ENCODE results near the gene PPP2R5A.
"Not testable (repeated sequence)": the region's sequence is repeated elsewhere in the genome, so short reads cannot be mapped to it uniquely, and the experiment has no call there.

PPP2R5A gene

DNA sequence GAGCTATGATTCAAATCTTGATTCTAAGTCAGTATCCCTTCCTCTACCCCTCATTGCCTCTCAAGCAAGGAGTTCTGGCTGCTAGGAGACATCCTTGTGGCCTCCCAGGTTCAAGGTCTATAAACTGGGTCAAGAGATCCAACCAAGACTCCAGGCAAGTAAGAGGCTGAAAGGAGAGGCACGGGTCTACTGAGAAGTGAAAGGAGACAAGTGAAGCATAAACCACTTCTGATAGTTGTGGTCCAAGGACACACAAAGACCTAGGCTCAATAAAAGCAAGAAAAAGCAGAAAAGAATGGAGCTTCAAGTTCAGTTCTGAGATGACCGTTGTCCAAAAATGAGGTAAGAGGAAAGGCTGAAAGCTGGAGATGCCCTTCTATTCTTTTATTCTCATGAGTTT is 17.8 kb upstream of the PPP2R5A start:
- DNase-seq (ENCODE audit: low read depth), result no peak

- DNase-seq (ENCODE audit: low read depth), result no peak
Observed at GRCh38 chr1:212269306-212269705, 15.9 kb upstream of the PPP2R5A start.

DNA sequence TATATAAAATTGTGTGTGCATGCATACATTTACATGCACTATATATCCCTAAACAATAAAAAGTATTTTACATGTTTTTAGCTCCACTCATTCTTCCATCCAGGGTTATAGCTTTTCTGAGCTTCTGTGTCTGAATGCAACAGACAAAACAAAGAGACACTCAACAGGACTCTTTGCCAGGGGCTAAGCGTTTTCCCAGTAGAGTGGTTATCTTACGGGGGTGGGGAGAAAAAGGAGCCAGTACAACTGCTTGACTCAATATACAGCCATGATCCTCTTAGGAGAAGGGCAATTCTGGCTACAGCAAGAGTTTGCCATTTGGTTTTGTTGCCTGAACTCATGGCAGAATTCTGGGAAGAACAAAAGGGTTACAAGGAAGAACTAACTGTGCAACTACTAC is 14.6 kb upstream of the PPP2R5A start:
- no peak for DNase-seq (ENCODE audit: low read depth)

DNA sequence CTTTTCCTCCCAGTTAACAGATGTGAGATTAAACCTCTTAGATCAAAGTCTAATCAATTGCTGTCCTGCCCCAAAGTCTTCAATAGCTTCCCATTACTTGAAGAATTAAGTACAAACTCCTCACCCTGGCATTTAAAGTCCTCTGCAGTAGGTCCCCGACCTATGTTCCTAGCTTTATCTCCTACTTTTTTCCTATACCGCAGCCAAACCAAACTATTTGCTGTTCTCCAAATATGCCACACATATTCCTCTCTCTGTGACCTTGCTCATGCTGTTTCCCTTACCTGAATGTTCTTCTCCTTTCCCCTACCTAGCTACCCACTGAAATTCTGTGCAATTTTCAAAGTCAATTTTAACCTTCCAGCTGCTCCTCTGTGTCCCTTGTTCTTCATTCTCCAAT is 14.0 kb upstream of the PPP2R5A start:
- no peak for DNase-seq (ENCODE audit: low read depth)

- no peak for DNase-seq (ENCODE audit: low read depth)
Observed at GRCh38 chr1:212271823-212272485, 13.3 kb upstream of the PPP2R5A start.

DNA sequence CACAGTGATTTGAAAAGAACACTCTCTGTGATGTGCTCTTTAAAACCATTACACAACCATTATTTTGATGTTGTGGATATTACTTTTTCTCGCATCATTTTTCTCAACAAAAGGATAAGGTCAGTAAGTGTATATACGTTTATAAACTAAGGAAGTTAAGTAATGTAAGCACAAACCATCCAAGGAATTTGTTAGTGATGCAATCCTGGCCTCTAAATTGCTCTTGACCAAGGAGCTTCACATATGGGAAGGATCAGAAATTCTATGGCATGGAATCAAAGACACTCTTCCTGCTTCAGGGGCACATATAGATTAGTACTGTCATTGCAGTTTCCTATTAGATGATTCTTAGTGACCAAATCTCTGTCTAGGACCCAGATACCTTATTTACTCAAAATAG is 3.6 kb upstream of the PPP2R5A start:
- DNase-seq (ENCODE audit: low read depth), result no peak

DNA sequence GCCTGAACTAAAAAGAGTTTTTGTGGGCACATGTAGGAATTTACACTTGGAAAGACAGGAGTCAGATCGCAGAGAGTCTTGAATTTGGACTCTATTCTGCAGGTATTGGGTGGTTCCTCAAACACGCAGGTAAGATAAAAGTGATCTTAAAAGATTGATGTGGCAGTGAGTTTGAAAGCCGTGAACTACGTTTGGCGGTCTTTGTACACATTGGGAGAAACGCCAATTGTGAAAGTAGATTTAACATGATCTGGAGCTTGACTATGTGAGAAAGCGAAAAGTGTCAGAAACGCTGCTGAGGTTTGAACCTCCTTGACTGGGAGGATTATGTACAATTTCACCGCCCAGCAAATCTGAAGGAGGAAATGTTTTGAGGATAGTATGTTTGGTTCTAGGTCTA is 1.5 kb upstream of the PPP2R5A start:
- DNase-seq (ENCODE audit: low read depth), result no peak

- no peak for DNase-seq (ENCODE audit: low read depth)
Observed at GRCh38 chr1:212284332-212284743, 872 bp upstream of the PPP2R5A start.

GRCh38 chr1:212285685-212286555 is 710 bp downstream of the PPP2R5A start:
- peak; percentile 57 for DNase-seq (ENCODE audit: low read depth)

- DNase-seq (ENCODE audit: low read depth), result no peak
Observed at GRCh38 chr1:212286556-212287131, 1.4 kb downstream of the PPP2R5A start.

GRCh38 chr1:212287261-212287895 is 2.2 kb downstream of the PPP2R5A start:
- DNase-seq (ENCODE audit: low read depth), result no peak

DNA sequence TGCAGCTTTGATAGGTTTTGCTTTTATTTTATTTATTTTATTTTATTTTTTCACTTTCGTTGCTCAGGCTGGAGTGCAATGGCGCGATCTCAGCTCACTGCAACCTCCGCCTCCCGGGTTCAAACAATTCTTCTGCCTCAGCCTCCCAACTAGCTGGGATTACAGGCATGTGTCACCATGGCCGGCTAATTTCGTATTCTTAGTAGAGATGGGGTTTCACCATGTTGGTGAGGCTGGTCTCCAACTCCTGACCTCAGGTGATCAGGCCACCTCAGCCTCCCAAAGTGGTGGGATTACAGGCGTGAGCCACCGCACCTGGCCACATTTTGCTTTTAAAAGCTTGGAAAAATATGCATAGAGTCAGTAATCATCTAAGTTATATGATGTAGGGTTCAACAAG is 2.8 kb downstream of the PPP2R5A start:
- DNase-seq (ENCODE audit: low read depth), result not testable (repeated sequence)

DNA sequence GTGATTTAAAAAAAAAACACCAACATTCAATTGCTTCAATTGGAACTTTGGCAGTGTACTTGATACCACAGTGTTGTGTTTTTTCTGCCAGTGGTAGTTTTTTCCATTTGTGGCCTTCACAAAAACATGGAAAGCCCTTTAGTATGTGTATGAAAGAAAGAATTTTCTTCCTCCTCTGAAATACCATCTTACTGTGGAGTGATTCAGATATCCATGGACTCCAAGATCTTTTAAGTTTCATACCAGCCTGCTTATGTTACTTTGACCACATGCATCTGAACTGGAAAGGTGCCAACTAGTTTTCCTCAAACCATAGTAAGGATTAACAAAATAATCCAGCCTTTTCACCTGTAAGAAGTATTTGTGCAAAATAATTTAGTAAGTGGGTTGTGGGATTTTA is 3.4 kb downstream of the PPP2R5A start:
- DNase-seq (ENCODE audit: low read depth), result no peak

GRCh38 chr1:212289262-212290077 is 4.3 kb downstream of the PPP2R5A start:
- DNase-seq (ENCODE audit: low read depth), result no peak

- no peak for DNase-seq (ENCODE audit: low read depth)
Observed at GRCh38 chr1:212290608-212291007, 5.4 kb downstream of the PPP2R5A start.

GRCh38 chr1:212291505-212292134 is 6.4 kb downstream of the PPP2R5A start:
- no peak for DNase-seq (ENCODE audit: low read depth)

DNA sequence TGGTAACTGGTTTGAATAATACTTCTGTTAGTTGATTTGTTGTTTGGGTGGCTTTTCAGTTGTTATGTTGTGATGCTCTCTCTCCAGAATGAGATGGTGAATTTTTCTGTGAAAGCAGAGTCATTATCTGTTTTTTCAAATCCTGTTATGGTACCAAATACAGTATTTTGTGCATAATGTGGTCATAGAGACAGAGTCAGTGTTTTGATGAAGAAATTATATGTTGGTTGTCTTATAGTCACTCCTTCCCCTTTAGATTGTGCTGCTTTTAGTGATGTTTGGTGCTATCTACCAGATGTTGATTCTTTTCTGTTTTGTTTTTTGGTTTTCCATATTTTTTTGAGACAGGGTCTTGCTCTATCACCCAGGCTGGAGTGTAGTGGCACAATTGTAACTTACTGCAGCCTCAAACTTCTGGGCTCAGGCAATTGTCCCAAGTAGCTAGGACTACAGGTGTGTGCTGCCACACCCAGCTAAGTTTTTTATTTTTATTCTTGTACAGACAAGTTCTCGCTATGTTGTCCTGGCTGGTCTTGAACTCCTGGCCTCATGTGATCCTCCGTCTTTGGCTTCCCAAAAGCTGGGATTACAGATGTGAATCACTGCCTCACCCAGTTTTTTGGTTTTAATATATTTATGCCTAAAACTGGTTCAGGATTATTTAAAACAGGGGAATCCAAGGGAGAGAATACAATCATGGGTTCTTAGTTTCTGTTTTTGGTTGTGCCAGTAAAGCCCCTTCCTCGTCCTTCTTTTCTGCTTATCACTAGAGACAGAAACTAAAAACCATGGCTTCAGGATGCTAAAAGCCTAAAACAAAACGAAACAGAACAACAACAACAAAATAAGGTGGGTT is 7.3 kb downstream of the PPP2R5A start:
- no peak for DNase-seq (ENCODE audit: low read depth)

DNA sequence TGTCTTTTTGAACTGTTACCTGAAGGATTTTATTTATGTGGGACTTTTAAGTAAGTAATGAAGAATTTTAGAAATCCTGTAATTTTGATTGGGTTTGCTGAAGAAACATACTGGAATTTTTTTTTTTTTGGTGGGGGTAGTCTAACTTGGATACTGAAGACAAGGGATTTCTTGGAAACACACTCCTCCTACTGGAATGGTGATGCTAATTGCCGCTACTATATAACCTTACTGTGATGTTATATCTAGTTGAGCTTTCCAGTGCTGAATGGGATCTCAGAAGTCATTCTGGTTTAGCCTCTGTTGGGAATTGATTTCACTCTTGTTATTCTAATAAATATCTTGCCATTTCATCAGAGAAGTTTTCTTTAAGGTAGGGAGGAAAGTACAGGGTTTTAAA is 8.4 kb downstream of the PPP2R5A start:
- DNase-seq (ENCODE audit: low read depth), result no peak

GRCh38 chr1:212294983-212295382 is 9.8 kb downstream of the PPP2R5A start:
- no peak for DNase-seq (ENCODE audit: low read depth)

GRCh38 chr1:212295579-212295978 is 10.4 kb downstream of the PPP2R5A start:
- DNase-seq (ENCODE audit: low read depth), result no peak

Data from activated T-helper 9 cell treated with anti-CD3 and anti-CD28 coated beads, Interleukin-2, amount 50 U/mL, for 16 hours (primary cell).